Thyroid gland (tissue), 4 donors: ENCODE data around the gene TMEM30A.

Experiments used
- POLR2A ChIP-seq, 2 donors: fragments of 450-650 bp; IDR thresholded peaks; one replicate each; pipeline ENCODE4 v1.6.1; 2017; ENCODE audit warnings: antibody characterized with exemption in 2 of 2, mild to moderate bottlenecking in 2 of 2, moderate library complexity in 1 of 2
- TF ChIP-seq, protein P1 (sequence below), 6 experiments: fragments of 200-600 bp in 3 of 6; fragments of 450-650 bp in 3 of 6; sonication (generic) in 3 of 6; IDR thresholded peaks; one replicate each; pipeline ENCODE4 v1.5.1; 2016 to 2019; ENCODE audit warnings: antibody characterized with exemption in 6 of 6, mild to moderate bottlenecking in 2 of 6, inconsistent platforms in 1 of 6, moderate library complexity in 1 of 6

DNA sequence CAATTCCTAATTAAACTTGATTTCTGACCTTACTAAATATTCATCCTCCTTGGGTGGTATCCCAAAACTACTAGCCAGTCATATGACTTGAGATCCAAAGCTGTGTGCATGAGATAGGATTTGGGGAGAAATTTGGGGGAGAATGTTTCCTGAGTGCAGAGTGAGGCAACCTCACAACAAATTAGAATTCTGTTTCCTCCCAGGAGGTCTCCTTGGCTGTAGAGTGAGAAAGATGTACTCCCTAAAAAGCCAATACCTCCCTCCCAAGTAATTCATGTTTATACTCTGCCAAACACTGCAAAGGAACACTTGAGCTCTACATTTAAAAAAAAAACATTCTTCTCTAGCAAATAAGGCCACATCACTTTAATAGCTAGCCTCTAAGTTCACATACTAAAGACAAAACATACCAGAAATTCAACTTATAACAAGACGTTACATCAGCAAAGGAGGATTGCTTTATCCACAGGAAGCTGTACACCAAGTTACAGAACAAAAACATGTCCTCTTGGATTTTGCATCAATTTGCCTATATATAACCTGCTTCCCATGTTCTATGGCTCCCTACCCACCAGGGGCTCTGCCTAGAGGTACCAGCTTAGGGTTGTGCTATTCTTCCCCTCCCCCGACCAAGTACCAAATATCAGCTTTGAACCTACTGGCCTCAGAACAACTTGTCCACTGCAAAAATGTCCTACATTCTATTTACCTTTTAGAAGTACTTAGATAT, 15.4 kb upstream of the TMEM30A start:
- TF ChIP-seq, protein P1, sequence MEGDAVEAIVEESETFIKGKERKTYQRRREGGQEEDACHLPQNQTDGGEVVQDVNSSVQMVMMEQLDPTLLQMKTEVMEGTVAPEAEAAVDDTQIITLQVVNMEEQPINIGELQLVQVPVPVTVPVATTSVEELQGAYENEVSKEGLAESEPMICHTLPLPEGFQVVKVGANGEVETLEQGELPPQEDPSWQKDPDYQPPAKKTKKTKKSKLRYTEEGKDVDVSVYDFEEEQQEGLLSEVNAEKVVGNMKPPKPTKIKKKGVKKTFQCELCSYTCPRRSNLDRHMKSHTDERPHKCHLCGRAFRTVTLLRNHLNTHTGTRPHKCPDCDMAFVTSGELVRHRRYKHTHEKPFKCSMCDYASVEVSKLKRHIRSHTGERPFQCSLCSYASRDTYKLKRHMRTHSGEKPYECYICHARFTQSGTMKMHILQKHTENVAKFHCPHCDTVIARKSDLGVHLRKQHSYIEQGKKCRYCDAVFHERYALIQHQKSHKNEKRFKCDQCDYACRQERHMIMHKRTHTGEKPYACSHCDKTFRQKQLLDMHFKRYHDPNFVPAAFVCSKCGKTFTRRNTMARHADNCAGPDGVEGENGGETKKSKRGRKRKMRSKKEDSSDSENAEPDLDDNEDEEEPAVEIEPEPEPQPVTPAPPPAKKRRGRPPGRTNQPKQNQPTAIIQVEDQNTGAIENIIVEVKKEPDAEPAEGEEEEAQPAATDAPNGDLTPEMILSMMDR (IDR thresholded peaks at IDR 0.05), result no peak
- TF ChIP-seq POLR2A (IDR thresholded peaks at IDR 0.05), result no peak
